IPS-18c (cell line): Measurements from ENCODE around the gene MED9.

Source experiments
- H3K4me3 ChIP-seq: 2 replicates; pipeline ENCODE4 v1.7.0; 2013; ENCODE audit warnings: low read depth, mild to moderate bottlenecking, low read length, moderate library complexity; ENCODE audit not compliant: insufficient read depth
- H3K9me3 ChIP-seq: one replicate; pipeline ENCODE4 v1.6.1; 2013; ENCODE audit warnings: mild to moderate bottlenecking, low read length, moderate library complexity; ENCODE audit not compliant: control insufficient read depth, insufficient read depth

MED9 gene

DNA sequence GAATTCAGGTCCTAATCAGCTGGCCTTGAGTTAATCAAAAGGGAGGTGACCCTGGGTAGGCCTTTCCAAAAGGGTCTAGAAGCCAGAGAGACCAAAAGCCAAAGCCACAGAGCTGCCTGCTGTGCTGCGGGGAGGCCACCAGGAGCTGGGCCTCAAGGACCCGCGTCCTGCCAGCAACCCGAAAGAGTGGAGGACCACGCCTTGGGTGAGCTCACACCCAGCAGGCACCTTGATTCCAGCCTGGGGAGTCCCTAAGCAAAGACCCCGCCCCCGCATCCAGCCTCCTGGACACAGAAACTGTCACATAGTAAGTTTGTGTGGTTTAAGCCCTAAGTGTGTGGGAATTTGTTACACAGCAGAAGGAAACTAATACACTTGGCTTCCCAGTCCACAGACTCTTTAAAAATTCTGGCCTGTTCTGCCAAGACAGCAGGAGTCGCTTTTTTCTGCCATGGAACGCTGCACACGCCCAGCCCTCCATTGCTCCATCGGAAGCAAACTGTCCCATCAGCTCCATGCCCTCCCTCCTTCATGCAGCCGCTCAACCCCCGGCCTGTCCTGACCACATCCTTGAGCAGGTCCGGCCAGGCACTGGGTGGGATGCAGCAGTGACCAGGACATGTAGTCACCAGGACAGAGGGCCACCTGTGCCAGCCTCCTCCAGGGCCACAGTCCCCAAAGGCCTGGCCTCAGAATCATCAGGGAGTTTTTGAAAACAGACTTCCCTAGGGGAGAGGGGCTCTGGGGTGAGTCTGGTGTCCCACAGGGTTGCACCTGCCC, 40.3 kb downstream of the MED9 start:
- Histone ChIP-seq H3K4me3 (no peak overlapping the region), H3K9me3 (no peaks in the 10 kb centered on the region)

DNA sequence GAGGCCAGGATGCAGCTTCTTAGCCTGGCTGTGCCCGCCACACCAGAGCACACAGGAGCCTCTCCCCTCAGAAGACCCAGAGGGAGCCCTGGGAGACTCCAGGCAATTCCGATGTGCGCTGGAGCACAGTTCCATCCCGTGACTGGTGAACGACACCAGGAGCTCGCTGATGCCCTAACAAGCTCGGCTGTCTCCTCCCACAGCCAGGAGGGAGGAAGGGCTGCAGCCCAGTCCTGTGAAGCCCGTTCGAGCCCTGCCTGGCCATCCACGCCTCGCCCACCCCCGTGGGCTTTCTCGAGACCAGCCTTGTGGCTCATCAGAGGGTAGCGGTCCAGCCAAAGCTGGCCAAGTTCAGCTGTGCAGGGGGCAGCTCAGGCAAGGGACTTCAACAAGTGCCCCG, 41.2 kb downstream of the MED9 start:
- no peaks in the 10 kb centered on the region for H3K9me3 ChIP-seq
- no peak overlapping the region for H3K4me3 ChIP-seq

DNA sequence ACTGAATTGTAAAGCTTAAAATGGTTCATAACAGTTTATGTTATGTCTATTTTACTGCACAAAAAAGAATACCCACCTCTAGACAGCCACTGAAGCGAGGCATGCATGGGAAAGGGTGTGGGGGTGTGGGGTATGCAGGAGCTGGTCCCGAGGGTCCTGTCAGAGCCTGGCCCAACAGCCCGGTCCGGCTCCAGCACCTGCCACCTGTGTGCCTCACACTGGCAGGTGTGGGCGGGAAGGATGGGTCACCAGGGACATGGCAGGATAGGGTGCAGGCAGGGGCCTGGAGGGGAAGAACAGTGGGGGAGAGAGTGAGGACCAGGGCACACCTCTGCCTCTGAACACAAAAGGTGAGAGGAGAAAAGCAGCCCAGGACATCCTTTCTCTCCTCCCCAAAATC, 42.2 kb downstream of the MED9 start:
- no peak overlapping the region for H3K4me3 ChIP-seq
- H3K9me3 ChIP-seq: no peaks in the 10 kb centered on the region

DNA sequence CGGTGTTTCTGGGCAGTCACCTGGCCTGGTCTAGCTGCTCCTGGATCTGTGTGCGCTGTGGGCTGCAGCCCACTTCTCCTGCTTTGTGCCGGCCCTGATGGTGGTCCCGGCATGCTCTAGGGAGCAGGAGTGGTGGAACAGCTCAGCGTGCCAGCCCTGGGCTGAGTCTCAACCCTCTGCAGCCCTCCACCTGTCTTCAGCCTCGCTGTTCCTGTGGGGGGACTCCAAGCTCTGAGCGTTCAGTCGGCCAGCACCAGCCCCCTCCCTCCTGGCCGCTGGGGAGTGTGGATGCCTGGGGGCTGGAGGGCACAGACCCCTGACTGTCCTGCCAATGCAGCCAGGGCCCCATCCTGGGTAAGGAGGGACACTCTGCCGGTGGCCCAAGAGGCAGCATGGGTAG, 43.1 kb downstream of the MED9 start:
- no peaks in the 10 kb centered on the region for H3K9me3 ChIP-seq

DNA sequence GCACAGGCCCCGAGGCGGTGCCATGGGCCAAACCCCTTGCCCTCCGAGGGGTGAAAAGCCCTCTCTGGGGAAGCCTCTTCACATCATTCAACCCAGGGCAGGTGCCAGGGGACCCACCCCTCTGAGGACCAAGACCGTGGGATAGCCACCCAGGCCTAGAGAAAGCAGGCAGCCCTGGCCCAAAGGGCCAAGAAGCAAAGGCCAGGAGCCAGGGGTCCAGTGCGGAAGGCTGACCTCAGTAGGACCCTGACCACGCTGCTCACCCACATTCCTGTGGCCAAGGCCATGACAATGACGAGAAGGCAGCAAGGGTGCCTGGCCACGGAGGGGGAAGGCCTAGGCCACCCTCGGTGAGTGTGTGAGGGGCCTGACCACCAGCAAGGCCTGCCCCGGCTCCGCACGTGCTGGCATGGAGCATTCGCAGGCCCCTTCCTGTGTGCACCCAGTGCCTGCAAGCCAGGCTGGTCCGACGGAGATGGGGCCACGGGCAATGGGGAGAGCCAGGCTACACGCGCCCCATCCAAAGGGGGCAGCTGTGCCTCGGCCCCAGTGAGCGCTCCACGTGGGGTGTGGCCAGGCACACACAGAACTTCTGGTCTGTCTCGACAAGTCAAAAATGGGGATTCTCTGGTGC, 43.9 kb downstream of the MED9 start:
- Histone ChIP-seq H3K9me3 (no peaks in the 10 kb centered on the region), H3K4me3 (no peak overlapping the region)

More for the DNA sequence above, 43.1 kb downstream of the MED9 start:
- no peak overlapping the region for H3K4me3 ChIP-seq

DNA sequence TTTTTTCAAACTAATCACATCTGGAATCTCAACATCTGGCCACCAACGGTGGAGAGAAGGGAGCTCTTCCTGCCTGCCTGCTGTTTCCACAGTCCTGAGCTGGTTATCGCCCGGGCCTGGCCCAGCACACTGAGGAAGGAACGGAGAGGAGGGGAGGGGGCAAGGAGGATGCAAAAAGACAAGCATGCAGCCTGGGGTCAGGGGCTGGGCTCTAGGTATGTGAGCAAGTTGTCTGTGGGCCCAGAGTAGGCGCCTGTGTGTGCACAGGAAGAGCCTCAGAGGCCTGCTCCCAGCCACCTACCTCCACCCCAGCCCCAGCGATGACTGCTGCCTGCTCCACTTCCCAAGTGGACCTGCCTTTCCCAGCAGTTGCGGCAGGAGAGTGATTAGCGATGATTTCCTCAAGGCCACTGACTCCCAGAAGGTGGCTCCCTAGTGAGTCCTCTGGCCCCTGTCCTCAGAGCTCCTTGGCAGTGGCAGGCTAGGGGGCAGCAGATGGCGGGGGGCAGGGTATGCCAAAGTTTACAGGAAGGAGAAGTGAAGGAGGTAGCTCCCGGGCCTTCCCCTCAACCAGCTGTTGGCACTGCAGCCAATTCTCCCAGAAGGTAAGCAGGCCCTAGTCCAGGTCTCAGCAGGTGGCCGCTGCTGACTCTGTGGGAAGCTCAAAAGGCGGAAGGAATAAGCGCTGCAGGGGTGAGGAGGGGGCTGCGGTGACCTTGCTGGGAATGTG, 46.4 kb downstream of the MED9 start:
- no peaks in the 10 kb centered on the region for H3K9me3 ChIP-seq
- H3K4me3 ChIP-seq: no peak overlapping the region

DNA sequence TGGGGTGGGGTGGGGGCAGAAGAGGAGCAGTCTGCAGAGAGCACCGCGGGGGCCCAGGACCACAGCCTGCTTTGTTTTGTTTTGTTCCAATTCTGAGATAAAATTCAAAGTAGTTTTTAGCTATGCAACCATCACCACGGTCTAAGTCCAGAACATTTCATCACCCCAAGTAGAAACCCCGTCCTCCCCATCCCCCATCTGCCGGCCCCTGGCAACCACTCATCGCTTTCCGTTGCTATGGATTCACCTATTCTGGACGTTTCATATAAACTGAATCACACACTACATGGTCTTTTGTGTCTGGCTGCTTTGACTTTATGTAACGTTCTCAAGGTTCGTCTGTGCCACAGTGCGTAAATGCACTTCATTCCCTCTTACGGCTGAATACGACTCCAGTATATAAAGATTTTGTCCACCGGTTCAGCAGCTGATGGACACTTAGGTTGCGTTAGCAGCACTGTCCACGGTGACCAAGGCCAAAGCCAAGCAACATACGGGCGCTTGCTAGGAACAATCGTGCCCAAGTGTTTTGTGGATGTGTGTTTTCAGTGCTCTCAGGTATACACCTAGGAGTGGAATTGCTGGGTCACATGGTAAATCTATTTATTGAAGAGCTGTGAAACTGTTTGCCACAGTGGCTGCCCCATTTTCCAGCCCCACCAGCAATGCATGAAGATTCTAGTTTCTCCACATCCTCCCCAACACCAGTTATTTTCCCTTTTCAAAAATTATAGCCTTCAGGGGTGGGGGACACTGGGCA, 47.1 kb downstream of the MED9 start:
- H3K4me3 ChIP-seq: no peak overlapping the region; the same call in 1 of the 2 replicates
- H3K9me3 ChIP-seq: no peaks in the 10 kb centered on the region

DNA sequence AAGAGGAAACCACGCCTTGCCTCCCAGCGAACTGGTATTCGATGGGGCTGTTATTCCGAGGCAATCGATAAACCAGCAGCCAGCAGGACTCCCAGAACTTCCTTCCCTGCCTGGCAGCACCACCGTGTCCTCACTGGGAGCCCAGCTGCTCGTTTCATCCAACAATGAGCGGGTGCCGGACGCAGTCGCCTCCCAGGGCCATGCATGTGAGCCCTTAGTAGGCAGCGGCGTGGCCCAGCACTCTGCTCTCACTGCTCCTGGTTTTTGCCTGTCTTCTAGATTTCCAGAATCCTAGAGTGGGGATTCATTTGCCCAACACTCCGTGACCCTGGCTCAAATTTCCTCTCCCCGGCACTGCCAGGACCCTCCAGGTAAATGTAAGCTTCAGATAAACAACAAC, 48.5 kb downstream of the MED9 start:
- no peak overlapping the region for H3K4me3 ChIP-seq
- H3K9me3 ChIP-seq: no peaks in the 10 kb centered on the region

DNA sequence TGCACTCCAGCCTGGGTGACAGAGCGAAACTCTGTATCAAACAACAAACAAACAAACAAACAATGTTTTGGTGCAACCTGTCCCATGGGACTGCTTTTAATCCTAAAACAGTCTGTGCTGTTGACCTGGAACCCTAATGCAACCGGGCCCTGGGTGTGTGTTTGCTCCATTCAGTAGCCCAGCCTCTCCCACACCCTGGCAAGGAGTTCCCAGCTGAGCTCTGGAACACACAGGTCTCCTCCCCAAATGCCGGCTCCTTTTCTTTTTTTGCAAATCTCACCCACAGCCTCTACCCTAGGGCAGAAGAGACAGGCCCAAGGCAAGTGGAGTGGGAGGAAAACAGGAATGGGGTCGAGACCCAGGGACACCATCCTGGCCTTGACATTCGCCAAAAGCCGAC, 49.2 kb downstream of the MED9 start:
- Histone ChIP-seq H3K9me3 (no peaks in the 10 kb centered on the region), H3K4me3 (no peak overlapping the region)

DNA sequence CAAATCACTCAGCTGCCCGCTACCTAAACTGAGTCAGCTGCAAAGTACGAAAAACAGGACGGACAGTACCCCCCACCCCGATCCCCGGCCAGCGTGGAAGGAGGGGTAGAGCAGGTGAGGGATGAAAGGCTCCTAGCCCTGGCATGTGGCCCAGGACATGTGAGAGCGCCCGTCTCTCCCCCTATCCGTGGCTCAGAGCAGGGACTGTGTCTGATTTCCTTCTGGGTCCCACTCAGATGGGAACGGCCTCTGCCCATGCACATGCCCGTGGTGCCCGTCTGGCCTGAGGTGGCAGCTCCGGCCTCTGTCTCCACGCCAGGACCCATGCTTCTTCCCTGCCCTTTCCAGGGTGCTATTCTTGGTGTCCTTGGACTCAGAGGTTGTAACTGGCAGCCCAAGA, 49.6 kb downstream of the MED9 start:
- no peaks in the 10 kb centered on the region for H3K9me3 ChIP-seq
- no peak overlapping the region for H3K4me3 ChIP-seq

DNA sequence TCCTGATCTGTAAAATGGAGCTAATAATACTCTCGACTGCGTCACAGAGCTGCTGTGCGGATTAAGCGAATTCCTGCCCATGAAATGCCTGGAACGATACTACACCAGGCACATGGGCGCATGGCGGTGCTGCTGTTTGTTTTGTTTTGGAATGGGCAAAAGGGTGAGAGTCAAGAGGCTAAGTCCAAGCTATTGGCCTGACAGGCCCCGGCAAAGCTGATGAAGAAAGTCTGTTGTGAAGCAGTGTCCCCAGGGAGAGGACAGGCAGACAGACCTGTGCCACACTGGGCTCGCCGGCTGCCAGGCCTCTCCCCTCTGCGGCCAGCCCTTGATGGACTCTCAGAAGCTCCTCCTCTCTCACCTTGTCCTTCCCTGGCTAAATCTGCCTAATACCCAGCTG, 50.7 kb downstream of the MED9 start:
- no peak overlapping the region for H3K4me3 ChIP-seq
- H3K9me3 ChIP-seq: no peaks in the 10 kb centered on the region

DNA sequence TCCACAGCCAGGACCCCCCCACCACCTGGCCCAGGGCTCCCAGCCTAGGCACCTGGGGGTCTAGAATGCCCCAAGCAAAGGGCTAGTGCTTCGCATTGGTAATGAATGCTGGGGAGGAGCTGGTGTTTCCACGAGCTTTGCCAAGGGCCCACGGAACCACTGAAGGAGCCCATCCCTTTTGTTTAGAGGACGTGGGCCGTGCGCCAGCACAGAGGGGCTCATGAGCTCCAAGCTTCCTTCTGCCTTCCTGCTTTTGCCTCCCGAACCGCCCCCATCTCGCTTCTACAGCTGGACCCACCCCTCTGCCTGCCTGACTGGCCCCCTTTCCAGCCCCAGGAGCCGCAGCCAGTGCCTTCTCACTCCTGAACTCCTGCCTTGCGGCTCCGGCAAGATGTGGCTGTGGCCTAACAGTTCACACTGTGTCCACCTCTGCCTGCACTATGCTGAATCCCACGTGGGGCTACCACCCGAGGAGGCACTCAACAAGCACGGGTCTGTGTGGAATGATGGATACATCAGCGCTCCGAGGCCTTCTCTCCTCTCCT, 51.2 kb downstream of the MED9 start:
- Histone ChIP-seq H3K9me3 (no peaks in the 10 kb centered on the region), H3K4me3 (no peak overlapping the region)

DNA sequence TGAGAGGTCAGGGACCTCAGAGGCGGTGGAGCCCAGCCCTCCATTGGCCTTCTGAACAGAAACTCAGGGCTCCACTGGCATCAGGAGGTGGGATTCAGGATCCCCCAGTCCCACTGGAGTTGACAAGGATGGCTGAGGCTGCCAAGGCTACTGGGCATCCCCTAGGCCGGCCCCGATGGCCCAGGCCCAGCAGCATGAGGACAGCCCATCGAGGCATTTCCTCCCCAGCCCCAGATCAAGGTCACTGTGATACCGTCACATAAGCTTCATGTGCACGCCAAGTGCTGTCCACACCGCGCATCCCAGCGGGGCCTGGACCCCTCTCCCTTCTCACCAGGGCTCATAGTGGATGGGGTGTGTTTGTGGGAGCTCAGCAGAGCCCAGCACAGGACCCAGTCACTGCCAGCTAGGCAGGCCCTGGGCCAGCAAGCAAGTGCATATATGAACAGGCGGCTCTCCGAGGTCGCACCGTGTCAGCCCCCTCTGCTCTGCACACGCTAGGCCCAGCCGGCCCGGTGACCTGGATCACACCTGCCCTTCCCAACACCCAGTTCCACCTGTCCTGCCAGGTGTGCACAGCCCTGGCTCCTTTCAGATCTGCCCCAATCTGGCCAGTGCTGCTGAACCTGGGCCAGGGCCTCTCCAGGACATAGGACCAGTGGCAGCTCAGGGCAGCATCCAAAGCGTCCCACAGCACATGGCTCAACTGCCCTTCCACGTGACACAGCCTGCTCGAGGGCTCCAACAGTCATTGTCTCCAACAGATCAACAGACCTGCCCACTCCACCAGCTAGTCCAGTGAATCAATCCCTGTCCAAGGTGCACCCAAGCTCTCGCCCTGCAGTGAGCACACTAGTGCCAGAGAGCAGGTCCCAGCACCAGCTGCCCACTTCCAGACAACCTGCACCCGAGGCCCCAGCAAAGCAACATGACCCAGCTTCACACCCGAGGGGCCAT, 52.2 kb downstream of the MED9 start:
- no peaks in the 10 kb centered on the region for H3K9me3 ChIP-seq

DNA sequence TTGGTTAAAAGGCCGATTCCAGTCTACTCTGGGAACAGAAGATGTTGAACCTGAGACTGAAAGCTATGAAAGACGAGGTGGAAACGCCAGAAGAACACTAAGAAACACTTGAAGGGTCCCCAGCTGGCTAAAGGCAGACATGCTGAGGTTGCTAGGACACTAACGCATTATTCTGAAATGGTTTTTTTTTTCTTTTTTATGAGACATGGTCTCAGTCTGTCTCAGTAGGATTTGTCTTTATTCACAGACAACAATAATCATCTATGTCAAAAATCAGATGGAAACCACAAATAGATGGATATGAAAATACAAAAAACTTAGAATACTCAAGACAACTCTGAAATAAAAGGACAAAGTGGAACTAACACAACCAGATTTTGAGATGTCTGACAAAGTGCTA, 54.4 kb downstream of the MED9 start:
- H3K4me3 ChIP-seq: no peak overlapping the region
- no peaks in the 10 kb centered on the region for H3K9me3 ChIP-seq

More for the DNA sequence above, 52.2 kb downstream of the MED9 start:
- H3K4me3 ChIP-seq: no peak overlapping the region

DNA sequence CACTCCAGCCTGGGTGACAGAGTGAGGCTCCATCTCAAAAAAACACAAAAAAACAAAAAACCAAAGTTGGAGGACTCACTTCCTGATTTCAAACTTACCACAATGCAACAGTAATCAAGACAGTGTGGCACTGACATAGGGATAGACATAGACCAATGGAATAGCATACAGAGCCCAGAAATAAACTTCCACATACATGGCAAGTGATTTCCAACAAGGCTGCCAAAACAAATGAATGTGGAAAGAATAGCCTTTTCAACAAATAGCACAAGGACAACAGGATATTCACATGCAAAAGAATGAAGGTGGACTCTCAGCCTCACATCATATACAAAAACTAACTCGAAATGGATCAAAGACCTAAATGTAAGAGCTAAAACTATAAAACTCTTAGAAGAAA, 56.2 kb downstream of the MED9 start:
- Histone ChIP-seq H3K9me3 (no peaks in the 10 kb centered on the region), H3K4me3 (no peak overlapping the region)

DNA sequence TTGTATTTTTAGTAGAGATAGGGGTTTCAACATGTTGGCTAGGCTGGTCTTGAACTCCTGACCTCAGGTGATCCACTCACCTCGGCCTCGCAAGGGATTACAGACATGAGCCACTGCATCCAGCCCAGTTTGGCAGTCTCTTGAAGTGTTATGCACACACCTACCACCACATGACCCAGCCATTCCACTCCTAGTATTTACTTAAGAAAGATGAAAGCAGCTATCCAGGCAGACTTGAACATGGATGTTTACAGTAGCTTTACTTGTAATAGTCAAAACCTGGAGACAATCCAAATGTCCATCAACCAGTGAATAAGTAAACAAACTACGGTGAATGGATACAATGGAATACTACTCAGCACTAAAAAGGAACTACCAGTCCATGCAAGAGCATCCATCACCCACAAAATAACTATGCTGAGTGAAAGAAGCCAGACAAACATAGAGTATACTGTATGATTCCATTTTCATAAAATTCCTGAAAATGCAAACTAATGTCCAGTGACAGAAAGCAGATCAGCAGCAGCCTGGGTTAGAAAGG, 57.2 kb downstream of the MED9 start:
- no peak overlapping the region for H3K4me3 ChIP-seq

More for the DNA sequence above, 57.2 kb downstream of the MED9 start:
- no peaks in the 10 kb centered on the region for H3K9me3 ChIP-seq
